ENCODE data around the gene E2F1. TPM values are rescaled to one million over a fixed set of nuclear protein-coding genes. Genes with fewer than 3 reads are reported as not detected.

The E2F1 gene
- total and polyA plus RNA-seq, 2 of the 4 experiments (the other 2 are of a cell fraction), result 10.9 to 14.0 TPM

DNA sequence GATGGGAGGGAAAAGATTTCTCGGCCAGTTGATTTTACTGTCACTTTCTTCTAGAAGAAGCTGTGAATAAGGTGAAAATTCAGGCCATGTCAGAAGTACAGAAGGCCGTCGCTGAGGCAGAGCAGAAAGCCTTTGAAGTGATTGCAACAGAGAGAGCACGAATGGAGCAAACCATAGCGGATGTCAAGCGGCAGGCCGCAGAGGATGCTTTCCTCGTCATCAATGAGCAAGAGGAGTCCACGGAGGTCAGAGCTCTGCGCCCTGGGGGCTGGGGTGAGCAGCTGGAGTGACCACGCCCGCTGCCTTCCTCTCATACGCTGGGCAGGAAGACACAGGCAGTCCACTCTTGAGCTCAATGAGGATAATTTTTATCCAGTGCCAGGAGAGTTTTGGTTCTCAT is 45.9 kb downstream of the E2F1 start:
- Histone ChIP-seq H3K4me2 (ENCODE audit: low read depth, low read length) (no peak overlapping the region), H4K8ac (ENCODE audit: low read depth in 2 of 2, low read length in 2 of 2) (no peak overlapping the region), H3K79me1 (ENCODE audit: low read depth in 1 of 2, low read length in 2 of 2) (no peaks in the 10 kb centered on the region; a peak in 1 of 4 replicates), H3K27ac (ENCODE audit: insufficient read depth, low read length) (no peak overlapping the region), H3K23ac (ENCODE audit: low read depth, low read length) (no peak overlapping the region), H2BK5ac (ENCODE audit: low read depth, low read length, poor library complexity, severe bottlenecking) (no peak overlapping the region), H2BK20ac (ENCODE audit: low read depth, low read length) (no peak overlapping the region), H3K4me1 (ENCODE audit: control insufficient read depth, insufficient read depth, low read length) (no peaks in the 10 kb centered on the region; the same call in 1 of the 2 replicates), H4K5ac (ENCODE audit: low read depth, low read length) (no peak overlapping the region), H3K27me3 (ENCODE audit: control insufficient read depth, insufficient read depth, low read length) (no peaks in the 10 kb centered on the region), H3K4ac (ENCODE audit: low read depth, low read length) (no peak overlapping the region), H4K91ac (ENCODE audit: insufficient read depth, low read depth, low read length) (no peak overlapping the region), H3K4me3 (ENCODE audit: insufficient read depth, low read depth, low read length) (no peak overlapping the region), H3K14ac (replicated peaks; ENCODE audit: low read depth, low read length) (no peak overlapping the region), H3K9ac (ENCODE audit: low read depth, low read length) (no peak overlapping the region), H4K20me1 (ENCODE audit: insufficient read depth, low read length) (no peaks in the 10 kb centered on the region; the same call in 1 of the 2 replicates), H2AK9ac (replicated peaks; ENCODE audit: low read depth, low read length, poor library complexity) (no peak overlapping the region), H3K9me3 (ENCODE audit: control insufficient read depth, insufficient read depth, low read length) (no peaks in the 10 kb centered on the region), H3K36me3 (ENCODE audit: control insufficient read depth, insufficient read depth, low read length) (peaks cover 41% of the 10 kb centered on the region), H2BK15ac (ENCODE audit: low read depth, low read length) (no peak overlapping the region), H3K9me1 (ENCODE audit: insufficient read depth, low read length) (peaks cover 5% of the 10 kb centered on the region; the same call in 1 of the 2 replicates), H2BK120ac (ENCODE audit: low read depth, low read length) (no peak overlapping the region), H2AK5ac (ENCODE audit: low read depth, low read length) (no peak overlapping the region), H3K18ac (ENCODE audit: low read depth, low read length) (no peak overlapping the region), H2AFZ (replicated peaks; ENCODE audit: low read length, poor library complexity) (no peak overlapping the region), H3K56ac (ENCODE audit: extremely low read depth, insufficient read depth, low read length) (no peak overlapping the region)
- in situ Hi-C loops (cut with MboI; ENCODE audit: low sequenced_read_pairs) (no loop called here), dilution Hi-C loops (cut with HindIII; ENCODE audit: low sequenced_read_pairs, unreplicated experiment) (no loop called here), intact Hi-C loops (cut with micrococcal nuclease) (no loop called here)
- WGBS, 2 experiments (ENCODE audit: extremely low coverage in 2 of 2, insufficient read length in 1 of 2), result no CpG with 5 or more reads among the region's 13 CpGs
- DNase-seq (no peak), ATAC-seq (ENCODE audit: low read depth) (no peak)
- BruUV-seq (replicated peaks), result no TSS peak
- TF ChIP-seq SMC3 (IDR thresholded peaks at IDR 0.05; ENCODE audit: low read depth, low read length) (no peak), MXI1 (IDR thresholded peaks at IDR 0.05; ENCODE audit: borderline replicate concordance, low read depth, low read length) (no peak), BHLHE40 (IDR thresholded peaks at IDR 0.05; ENCODE audit: low read depth, low read length) (no peak)
- ChIA-PET POLR2A (ENCODE audit: unreplicated experiment) (no interaction called here), CTCF (no interaction called here)
